Stomach (tissue), 19 donors: ENCODE data around the gene PRKAG1. TPM values are rescaled to one million over a fixed set of nuclear protein-coding genes. Genes with fewer than 3 reads are reported as not detected.
"Not testable (repeated sequence)": the region's sequence is repeated elsewhere in the genome, so short reads cannot be mapped to it uniquely, and the experiment has no call there.

ENCODE experiments used
- DNase-seq, 2 donors: peaks; one replicate each; pipeline versions ENCODE4 v3.0.0 to v3.0.0-alpha.2; 2013 to 2019
- H3K27ac ChIP-seq, 5 donors: fragments of 200-600 bp in 4 of 5; sonication (generic) in 4 of 5; one replicate each; pipeline ENCODE4 v1.5.1; 2013 to 2019; ENCODE audit warnings: mild to moderate bottlenecking in 1 of 5, moderate library complexity in 1 of 5
- H3K27me3 ChIP-seq, 3 donors: fragments of 200-600 bp; sonication (generic); one replicate each; pipeline ENCODE4 v1.5.1; 2017 to 2019; ENCODE audit warnings: mixed run types in 1 of 3
- H3K36me3 ChIP-seq, 4 donors: fragments of 200-600 bp; sonication (generic); 1 replicate in 3 of 4; 2 replicates in 1 of 4; pipeline ENCODE4 v1.5.1; 2016 to 2019
- H3K4me1 ChIP-seq, 4 donors: fragments of 200-600 bp; sonication (generic); one replicate each; pipeline ENCODE4 v1.5.1; 2016 to 2019
- H3K4me3 ChIP-seq, 4 donors: fragments of 200-600 bp; sonication (generic) in 3 of 4; one replicate each; pipeline ENCODE4 v1.5.1; 2016 to 2019; ENCODE audit warnings: mild to moderate bottlenecking in 1 of 4
- H3K9me3 ChIP-seq, 4 donors: fragments of 200-600 bp; sonication (generic); one replicate each; pipeline ENCODE4 v1.5.1; 2016 to 2019
- CTCF ChIP-seq, 7 experiments: fragments of 450-650 bp in 4 of 7; fragments of 200-600 bp in 3 of 7; sonication (generic) in 3 of 7; IDR thresholded peaks; one replicate each; pipeline ENCODE4 v1.5.1; 2016 to 2019; ENCODE audit warnings: antibody characterized with exemption in 7 of 7, control low read depth in 2 of 7, mild to moderate bottlenecking in 1 of 7
- EP300 ChIP-seq: sonication (generic); formaldehyde crosslinking; IDR thresholded peaks from one replicate; pipeline ENCODE4 v1.6.1; 2017; ENCODE audit warnings: antibody characterized with exemption
- POLR2A ChIP-seq, 4 donors: fragments of 450-650 bp; IDR thresholded peaks; one replicate each; pipeline ENCODE4 v1.6.1; 2016; ENCODE audit warnings: antibody characterized with exemption in 4 of 4, control low read depth in 2 of 4, mild to moderate bottlenecking in 1 of 4, moderate library complexity in 1 of 4
- POLR2AphosphoS5 ChIP-seq, 3 donors: sonication (generic); formaldehyde crosslinking; IDR thresholded peaks; one replicate each; pipeline ENCODE4 v1.6.1; 2016; ENCODE audit warnings: antibody characterized with exemption in 3 of 3
- WGBS, 5 donors: extraction: QIAGEN DNeasy Blood & Tissue Kit in 3 of 5; methylation state at CpG; one replicate each; pipeline versions ENCODE4 v1.1.5 to v1.1.7; 2013 to 2018; 5-methylcytosine and 5-hydroxymethylcytosine counted together
- intact Hi-C: fragments of 100-400 bp; cut with DNase I; formaldehyde crosslinking; loops from one replicate; pipeline ENCODE4 v1.15.1; 2023; ENCODE audit warnings: low total_unique reads
- long read RNA-seq, 10 donors: transcript quantifications; one replicate each; lab custom pipeline, GENCODE V29; 2026
- polyA plus RNA-seq, 3 donors: library from polyadenylated mRNA; stranded (reverse); fragments of 200-250 nt; gene quantifications; one replicate each; pipeline ENCODE4 v1.2.3, GENCODE V29; 2013
- total RNA-seq, 5 donors: library from RNA; depleted of rRNA; stranded (reverse); fragments of >200 nt; gene quantifications; one replicate each; pipeline versions ENCODE4 v1.1.0 to v1.2.3, GENCODE V29; 2014 to 2016
- donor health status: healthy with polysubstance abuse.
- donor health status: Bipolar disorder and iron deficiency.
- donor health status: healthy.

PRKAG1 gene
- total RNA-seq (10 to 100 TPM in 4 of 5 donors, 1 to 10 TPM in 1; 5.8 to 68.7 (median 36.9) TPM), polyA plus RNA-seq (10 to 100 TPM; 42.6 to 61.7 (median 48.7) TPM)
- long read RNA-seq, donor 1, partial matches to known transcripts: 11 of 13 reads
- long read RNA-seq, donor 1, other reads (novel, unspliced or antisense): 0 of 13 reads
- long read RNA-seq, donor 2, transcript PRKAG1-206 (12 exons, 1,699 nt): major isoform, 6 of 8 reads
- long read RNA-seq, donor 2, partial matches to known transcripts: 0 of 8 reads
- long read RNA-seq, donor 2, other reads (novel, unspliced or antisense): 0 of 8 reads
- long read RNA-seq, donor 3, partial matches to known transcripts: 0 of 3 reads
- long read RNA-seq, donor 3, other reads (novel, unspliced or antisense): 0 of 3 reads
- long read RNA-seq, donor 4: 0 reads
- long read RNA-seq, donor 5, partial matches to known transcripts: 0 of 3 reads
- long read RNA-seq, donor 5, other reads (novel, unspliced or antisense): 0 of 3 reads
- long read RNA-seq, donor 6, transcript PRKAG1-206 (12 exons, 1,699 nt): major isoform, 15 of 41 reads
- long read RNA-seq, donor 6, partial matches to known transcripts: 24 of 41 reads
- long read RNA-seq, donor 6, other reads (novel, unspliced or antisense): 0 of 41 reads
- long read RNA-seq, donor 7, partial matches to known transcripts: 0 of 4 reads
- long read RNA-seq, donor 7, other reads (novel, unspliced or antisense): 0 of 4 reads
- long read RNA-seq, donor 8, transcript PRKAG1-206 (12 exons, 1,699 nt): major isoform, 5 of 6 reads
- long read RNA-seq, donor 8, partial matches to known transcripts: 0 of 6 reads
- long read RNA-seq, donor 8, other reads (novel, unspliced or antisense): 0 of 6 reads
- long read RNA-seq, donor 9, partial matches to known transcripts: 0 of 2 reads
- long read RNA-seq, donor 9, other reads (novel, unspliced or antisense): 0 of 2 reads
- long read RNA-seq, donor 10, partial matches to known transcripts: 0 of 1 reads
- long read RNA-seq, donor 10, other reads (novel, unspliced or antisense): 0 of 1 reads

DNA sequence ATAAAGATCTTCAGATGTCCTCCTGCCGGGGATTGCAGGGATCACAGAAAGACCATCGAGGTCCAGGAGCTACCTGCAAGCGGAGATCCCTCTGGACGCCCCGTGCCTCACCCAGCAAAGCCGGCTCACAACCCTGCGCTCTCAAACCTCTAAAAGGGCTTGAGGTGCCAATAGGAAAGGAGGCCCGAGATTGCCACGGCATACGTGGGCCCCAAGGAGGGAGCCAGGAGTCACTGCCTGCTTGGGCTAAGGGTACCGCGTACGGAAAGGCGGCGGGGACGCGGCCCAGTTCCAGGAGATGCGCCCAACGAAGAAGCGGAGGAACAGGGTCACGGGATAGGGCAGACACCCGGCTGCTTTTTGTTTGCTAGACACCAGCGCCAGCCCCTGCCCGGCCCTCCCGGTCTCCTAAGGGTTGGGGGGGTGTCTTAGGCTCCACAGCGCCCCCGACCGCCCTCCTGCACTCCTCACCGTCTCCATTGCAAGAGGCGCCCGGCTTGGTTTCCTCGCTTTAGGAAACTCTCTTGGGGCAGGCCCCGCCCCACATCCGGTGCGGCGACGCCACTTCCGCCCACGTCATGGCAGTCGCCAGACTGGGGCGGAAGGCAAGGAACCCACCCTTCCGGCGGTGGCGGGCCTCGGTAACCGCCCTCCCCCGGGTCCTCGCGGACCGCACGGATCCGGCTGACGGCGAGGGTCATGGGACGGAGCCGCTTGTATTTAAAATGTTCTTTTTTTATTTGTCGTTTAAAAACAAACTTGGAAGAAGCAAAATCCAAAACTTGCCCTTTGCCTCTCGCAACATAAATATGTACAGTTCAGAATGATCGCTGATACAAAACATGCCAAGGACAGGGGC lies at the start of gene PRKAG1:
Gene PRKAG1, minus strand, starts transcription at position 516 of the 859 bp plus-strand sequence. Its CDS starts 36 bp downstream, at position 480.
- intact Hi-C loops: no loop called here
- H3K4me1 ChIP-seq: peaks cover 12 to 37% (median 27%) of the 10 kb centered on the region in 4 donors
- WGBS, 5 donors: 0 to 1% (median 0%) methylated on average over 57 to 59 of the region's 59 CpGs

GRCh38 chr12:49066120-49066519 lies 47.5 kb upstream of the PRKAG1 start:
- no peak for DNase-seq
- H3K4me3 ChIP-seq: no peak overlapping the region
- no peak for TF ChIP-seq POLR2AphosphoS5 (IDR thresholded peaks at IDR 0.05)
- H3K27me3 ChIP-seq: no peaks in the 10 kb centered on the region
- no peaks in the 10 kb centered on the region for H3K36me3 ChIP-seq
- peaks cover 16 to 35% (median 27%) of the 10 kb centered on the region in 4 donors for H3K4me1 ChIP-seq
- WGBS, 5 donors: 65 to 76% (median 67%) methylated on average over 4 of the region's 4 CpGs
- H3K9me3 ChIP-seq: no peaks in the 10 kb centered on the region
- H3K27ac ChIP-seq: no peak overlapping the region
- intact Hi-C loops: loop anchor here (10.0 kb wide), 1 partner anchor 59 kb away; no protein-coding TSS in a partner anchor

More for the DNA sequence above, at the start of gene PRKAG1:
- Histone ChIP-seq H3K9me3 (no peaks in the 10 kb centered on the region), H3K4me3 (peak within 1 kb of the TSS; percentile 72 to 79 (median 76)), H3K27ac (peak within 1 kb of the TSS; percentile 83 to 98 (median 93)), H3K27me3 (no peaks in the 10 kb centered on the region), H3K36me3 (peaks cover 26 to 31% (median 30%) of the 10 kb centered on the region in 4 donors)
- DNase-seq: peak; percentile 95 to 99
- TF ChIP-seq CTCF (IDR thresholded peaks at IDR 0.05) (peak in 2 of 7 experiments; percentile 40 to 47), EP300 (peak; percentile 21), POLR2A (IDR thresholded peaks at IDR 0.05) (peak in 1 of 4 donors; percentile 55), POLR2AphosphoS5 (IDR thresholded peaks at IDR 0.05) (peak; percentile 97 to 98 (median 98))

GRCh38 chr12:49064767-49065152 lies 46.2 kb upstream of the PRKAG1 start:
- no peaks in the 10 kb centered on the region for H3K9me3 ChIP-seq
- DNase-seq: no peak
- 92 to 100% (median 94%) methylated on average over 3 to 5 of the region's 5 CpGs for WGBS, 5 donors
- H3K4me3 ChIP-seq: no peak overlapping the region
- no peak overlapping the region for H3K27ac ChIP-seq
- peaks cover 11 to 28% (median 19%) of the 10 kb centered on the region in 4 donors for H3K4me1 ChIP-seq
- no peaks in the 10 kb centered on the region for H3K27me3 ChIP-seq
- TF ChIP-seq POLR2AphosphoS5 (IDR thresholded peaks at IDR 0.05): no peak
- TF ChIP-seq CTCF (IDR thresholded peaks at IDR 0.05): no peak
- no peak for TF ChIP-seq EP300
- TF ChIP-seq POLR2A (IDR thresholded peaks at IDR 0.05): no peak
- H3K36me3 ChIP-seq: no peaks in the 10 kb centered on the region
- intact Hi-C loops: loop anchor here (10.0 kb wide), 1 partner anchor 60 kb away; no protein-coding TSS in a partner anchor

GRCh38 chr12:49061916-49062315 lies 43.3 kb upstream of the PRKAG1 start:
- H3K9me3 ChIP-seq, H3K27me3 ChIP-seq, DNase-seq, H3K27ac ChIP-seq, H3K4me3 ChIP-seq, H3K36me3 ChIP-seq: not testable (repeated sequence)
- intact Hi-C loops: loop anchor here (10.0 kb wide), 1 partner anchor 63 kb away; no protein-coding TSS in a partner anchor
- peaks cover 27 to 43% (median 34%) of the 10 kb centered on the region in 4 donors for H3K4me1 ChIP-seq
- WGBS, 5 donors: 90 to 94% (median 92%) methylated on average over 17 of the region's 17 CpGs
